Measurements from ENCODE around the gene NRIP3. TPM values are rescaled to one million over a fixed set of nuclear protein-coding genes. Genes with fewer than 3 reads are reported as not detected.

NRIP3 gene
- total RNA-seq, 1 donor from 2014 or later: 42.7 TPM

DNA sequence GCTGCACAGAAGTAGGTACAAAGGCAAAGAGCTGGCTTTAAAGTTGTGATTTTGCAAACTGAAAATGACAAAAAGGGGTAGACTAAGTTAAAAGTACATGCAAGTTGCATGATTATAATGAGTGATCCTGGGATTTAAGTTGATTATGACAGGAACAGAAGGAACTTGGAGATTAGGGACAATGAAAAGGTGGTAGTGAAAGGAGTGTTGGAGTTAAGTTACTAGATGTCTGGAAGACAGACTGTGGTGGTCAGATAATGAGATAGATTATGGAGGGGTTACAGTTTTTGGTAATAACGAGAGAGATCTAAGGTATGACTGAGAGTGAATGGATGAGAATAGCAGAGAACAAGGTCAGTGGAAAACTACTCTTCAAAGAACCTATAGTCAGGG, 31.9 kb downstream of the NRIP3 start:
- H3K27ac Mint-ChIP-seq: no peak overlapping the region
- no peak overlapping the region for H3K4me3 ChIP-seq
- H3K36me3 ChIP-seq: no peaks in the 10 kb centered on the region
- H3K4me1 Mint-ChIP-seq: no peaks in the 10 kb centered on the region
- H3K79me2 ChIP-seq (ENCODE audit: low read depth): no peaks in the 10 kb centered on the region
- H3K27ac ChIP-seq: no peak overlapping the region
- H3K9me3 Mint-ChIP-seq: peaks cover 3% of the 10 kb centered on the region
- no peak overlapping the region for H2AFZ ChIP-seq (replicated peaks)
- DNase-seq (ENCODE audit: low spot score): no peak
- H3K4me2 ChIP-seq: no peak overlapping the region
- TF ChIP-seq, protein P1, sequence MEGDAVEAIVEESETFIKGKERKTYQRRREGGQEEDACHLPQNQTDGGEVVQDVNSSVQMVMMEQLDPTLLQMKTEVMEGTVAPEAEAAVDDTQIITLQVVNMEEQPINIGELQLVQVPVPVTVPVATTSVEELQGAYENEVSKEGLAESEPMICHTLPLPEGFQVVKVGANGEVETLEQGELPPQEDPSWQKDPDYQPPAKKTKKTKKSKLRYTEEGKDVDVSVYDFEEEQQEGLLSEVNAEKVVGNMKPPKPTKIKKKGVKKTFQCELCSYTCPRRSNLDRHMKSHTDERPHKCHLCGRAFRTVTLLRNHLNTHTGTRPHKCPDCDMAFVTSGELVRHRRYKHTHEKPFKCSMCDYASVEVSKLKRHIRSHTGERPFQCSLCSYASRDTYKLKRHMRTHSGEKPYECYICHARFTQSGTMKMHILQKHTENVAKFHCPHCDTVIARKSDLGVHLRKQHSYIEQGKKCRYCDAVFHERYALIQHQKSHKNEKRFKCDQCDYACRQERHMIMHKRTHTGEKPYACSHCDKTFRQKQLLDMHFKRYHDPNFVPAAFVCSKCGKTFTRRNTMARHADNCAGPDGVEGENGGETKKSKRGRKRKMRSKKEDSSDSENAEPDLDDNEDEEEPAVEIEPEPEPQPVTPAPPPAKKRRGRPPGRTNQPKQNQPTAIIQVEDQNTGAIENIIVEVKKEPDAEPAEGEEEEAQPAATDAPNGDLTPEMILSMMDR (IDR thresholded peaks at IDR 0.05): no peak
- TF ChIP-seq EZH2phosphoT487 (IDR thresholded peaks at IDR 0.05): no peak
- TF ChIP-seq EZH2 (IDR thresholded peaks at IDR 0.05): no peak
- no peaks in the 10 kb centered on the region for H3K27me3 ChIP-seq
- H4K20me1 ChIP-seq (ENCODE audit: low read depth): no peaks in the 10 kb centered on the region
- H3K4me1 ChIP-seq: no peaks in the 10 kb centered on the region
- H3K36me3 Mint-ChIP-seq: peaks cover 2% of the 10 kb centered on the region
- peaks cover 2% of the 10 kb centered on the region for H3F3A ChIP-seq (ENCODE audit: low read depth)
- H3K9ac ChIP-seq: no peak overlapping the region
- H3K4me3 Mint-ChIP-seq: no peak overlapping the region
- peaks cover 2% of the 10 kb centered on the region for H3K27me3 Mint-ChIP-seq (ENCODE audit: insufficient read depth, low read depth)
- H3K9me3 ChIP-seq (ENCODE audit: low read depth): no peaks in the 10 kb centered on the region

DNA sequence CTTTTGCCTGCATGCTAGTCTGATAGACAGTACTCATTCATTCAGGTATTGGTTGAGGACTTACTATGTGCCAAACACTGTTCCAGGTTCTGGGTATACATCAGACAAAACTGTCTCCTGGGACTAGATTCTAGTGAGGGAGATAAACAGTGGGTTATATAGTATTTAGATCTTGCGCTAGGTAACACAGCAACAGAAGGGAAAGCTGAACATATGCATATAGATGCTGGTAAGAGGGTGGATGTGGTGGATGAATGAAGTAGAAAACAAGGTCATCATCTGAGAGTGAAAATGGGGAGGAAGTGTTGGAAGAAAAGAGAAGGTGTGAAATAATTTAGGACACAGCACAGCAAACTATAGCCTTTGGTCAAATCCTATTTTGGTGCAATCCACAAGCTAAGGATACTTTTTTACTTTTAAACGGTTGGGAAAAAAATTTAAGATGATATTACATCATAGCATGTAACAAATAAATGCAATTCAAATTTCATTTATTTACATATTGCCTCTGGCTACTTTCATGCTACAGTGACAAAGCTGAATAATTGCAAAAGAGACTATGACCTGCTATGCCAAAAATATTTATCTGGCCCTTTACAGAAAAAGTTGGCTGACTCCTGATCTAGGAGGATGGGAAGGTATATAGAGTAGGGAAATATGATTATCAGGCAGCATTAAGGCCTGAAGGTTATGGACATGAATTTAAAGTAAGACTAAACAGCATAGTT, 32.4 kb downstream of the NRIP3 start:
- no peak overlapping the region for H3K9ac ChIP-seq
- Mint-ChIP-seq H3K27ac (no peak overlapping the region), H3K27me3 (ENCODE audit: insufficient read depth, low read depth) (no peaks in the 10 kb centered on the region), H3K36me3 (peaks cover 2% of the 10 kb centered on the region), H3K4me3 (no peak overlapping the region), H3K4me1 (no peaks in the 10 kb centered on the region), H3K9me3 (peaks cover 2% of the 10 kb centered on the region)
- no peaks in the 10 kb centered on the region for H3K79me2 ChIP-seq (ENCODE audit: low read depth)
- H3K36me3 ChIP-seq: no peaks in the 10 kb centered on the region
- no peaks in the 10 kb centered on the region for H3K9me3 ChIP-seq (ENCODE audit: low read depth)
- no peak for DNase-seq (ENCODE audit: low spot score)
- no peaks in the 10 kb centered on the region for H3K27me3 ChIP-seq
- peaks cover 2% of the 10 kb centered on the region for H3F3A ChIP-seq (ENCODE audit: low read depth)
- no peaks in the 10 kb centered on the region for H3K4me1 ChIP-seq
- H3K4me3 ChIP-seq: no peak overlapping the region
- TF ChIP-seq EZH2phosphoT487 (IDR thresholded peaks at IDR 0.05) (no peak), EZH2 (IDR thresholded peaks at IDR 0.05) (no peak)
- TF ChIP-seq, protein P1 (IDR thresholded peaks at IDR 0.05): no peak
- H3K27ac ChIP-seq: no peak overlapping the region
- H4K20me1 ChIP-seq (ENCODE audit: low read depth): no peaks in the 10 kb centered on the region
- H2AFZ ChIP-seq (replicated peaks): no peak overlapping the region
- no peak overlapping the region for H3K4me2 ChIP-seq

DNA sequence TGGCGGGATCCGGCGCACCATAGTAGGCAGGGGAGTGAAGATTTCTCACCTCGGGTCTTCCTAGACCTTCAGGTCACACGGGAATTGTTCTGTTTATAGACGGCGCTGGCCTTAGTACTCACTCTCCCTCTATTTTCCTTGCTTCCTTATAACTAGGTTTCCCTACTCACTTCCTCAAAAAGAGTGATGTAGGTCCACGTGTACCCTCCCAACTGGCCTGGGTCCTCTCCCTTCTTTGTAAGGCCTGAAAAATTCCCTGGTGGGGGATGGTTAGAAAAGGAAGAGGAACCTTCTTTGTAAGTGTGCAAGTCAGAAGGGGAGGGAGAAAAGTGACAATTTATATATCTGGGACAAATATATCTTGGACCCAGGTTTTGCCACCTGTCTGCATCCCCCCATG, 36.6 kb downstream of the NRIP3 start:
- Mint-ChIP-seq H3K9me3 (no peaks in the 10 kb centered on the region), H3K4me3 (no peak overlapping the region), H3K36me3 (no peaks in the 10 kb centered on the region), H3K4me1 (peaks cover 23% of the 10 kb centered on the region), H3K27ac (no peak overlapping the region), H3K27me3 (ENCODE audit: insufficient read depth, low read depth) (no peaks in the 10 kb centered on the region)
- Histone ChIP-seq H3K4me2 (no peak overlapping the region), H3K4me1 (peaks cover 11% of the 10 kb centered on the region), H3K9ac (no peak overlapping the region), H3K27ac (no peak overlapping the region), H2AFZ (replicated peaks) (no peak overlapping the region), H3K27me3 (no peaks in the 10 kb centered on the region), H4K20me1 (ENCODE audit: low read depth) (no peaks in the 10 kb centered on the region), H3K79me2 (ENCODE audit: low read depth) (peaks cover 15% of the 10 kb centered on the region), H3K9me3 (ENCODE audit: low read depth) (no peaks in the 10 kb centered on the region), H3F3A (ENCODE audit: low read depth) (peaks cover 22% of the 10 kb centered on the region), H3K36me3 (no peaks in the 10 kb centered on the region), H3K4me3 (no peak overlapping the region)
- DNase-seq (ENCODE audit: low spot score): no peak
- TF ChIP-seq EZH2 (IDR thresholded peaks at IDR 0.05): no peak
- TF ChIP-seq EZH2phosphoT487 (IDR thresholded peaks at IDR 0.05): no peak
- TF ChIP-seq, protein P1 (IDR thresholded peaks at IDR 0.05): no peak

Data from neural progenitor cell (in vitro differentiated cells).